Sigmoid colon (tissue), 4 donors: ENCODE results near the gene BOC.

Source experiments
- CTCF ChIP-seq, 4 experiments: fragments of 450-650 bp in 3 of 4; fragments of 200-600 bp in 1 of 4; IDR thresholded peaks; one replicate each; pipeline ENCODE4 v1.5.1; 2016 to 2019; ENCODE audit warnings: antibody characterized with exemption in 4 of 4, mild to moderate bottlenecking in 3 of 4, moderate library complexity in 2 of 4
- EP300 ChIP-seq, 4 donors: sonication (generic); formaldehyde crosslinking; IDR thresholded peaks; one replicate each; pipeline ENCODE4 v1.6.1; 2017; ENCODE audit warnings: antibody characterized with exemption in 4 of 4
- POLR2A ChIP-seq, 2 donors: fragments of 450-650 bp; IDR thresholded peaks; one replicate each; pipeline ENCODE4 v1.6.1; 2016; ENCODE audit warnings: antibody characterized with exemption in 2 of 2, mild to moderate bottlenecking in 2 of 2, moderate library complexity in 2 of 2
- POLR2AphosphoS5 ChIP-seq, 4 donors: sonication (generic); formaldehyde crosslinking; IDR thresholded peaks; one replicate each; pipeline ENCODE4 v1.6.1; 2017; ENCODE audit warnings: antibody characterized with exemption in 4 of 4

GRCh38 chr3:113233497-113233896 is 22.1 kb downstream of the BOC start:
- TF ChIP-seq CTCF (IDR thresholded peaks at IDR 0.05) (no peak), POLR2AphosphoS5 (IDR thresholded peaks at IDR 0.05) (no peak), POLR2A (IDR thresholded peaks at IDR 0.05) (no peak), EP300 (IDR thresholded peaks at IDR 0.05) (no peak)
